Hematopoietic multipotent progenitor cell (in vitro differentiated cells): ENCODE data around the gene MRLN. TPM values are rescaled to one million over a fixed set of nuclear protein-coding genes. Genes with fewer than 3 reads are reported as not detected.
"Not testable (repeated sequence)": the region's sequence is repeated elsewhere in the genome, so short reads cannot be mapped to it uniquely, and the experiment has no call there.

Experiments used
- DNase-seq, 3 donors: peaks; one replicate each; pipeline ENCODE4 v3.0.0-alpha.2; 2011 to 2015; ENCODE audit warnings: low read depth in 2 of 3, low spot score in 2 of 3
- total RNA-seq: library from RNA; depleted of rRNA; stranded (reverse); fragments of >200 nt; gene quantifications from one replicate; pipeline ENCODE4 v1.2.3, GENCODE V29; 2012

The MRLN gene
- total RNA-seq, 1 donor, result not detected

GRCh38 chr10:59748834-59749233, 4.4 kb downstream of the MRLN start:
- DNase-seq, result no peak

- no peak for DNase-seq
Observed at GRCh38 chr10:59745163-59745650, 8.0 kb downstream of the MRLN start.

- not testable (repeated sequence) for DNase-seq
Observed at GRCh38 chr10:59744762-59745161, 8.5 kb downstream of the MRLN start.

GRCh38 chr10:59744156-59744555, 9.1 kb downstream of the MRLN start:
- not testable (repeated sequence) for DNase-seq

- DNase-seq, result no peak
Observed at GRCh38 chr10:59741583-59741982, 11.7 kb downstream of the MRLN start.

GRCh38 chr10:59741048-59741447, 12.2 kb downstream of the MRLN start:
- DNase-seq, result no peak

GRCh38 chr10:59736749-59737148, 16.5 kb downstream of the MRLN start:
- no peak for DNase-seq

GRCh38 chr10:59735296-59735695, 18.0 kb downstream of the MRLN start:
- DNase-seq, result no peak

- DNase-seq, result no peak
Observed at GRCh38 chr10:59734014-59734462, 19.2 kb downstream of the MRLN start.

- not testable (repeated sequence) for DNase-seq
Observed at GRCh38 chr10:59733321-59734013, 19.8 kb downstream of the MRLN start.

GRCh38 chr10:59732849-59733248, 20.4 kb downstream of the MRLN start:
- DNase-seq, result not testable (repeated sequence)

GRCh38 chr10:59729167-59729566, 24.1 kb downstream of the MRLN start:
- not testable (repeated sequence) for DNase-seq

GRCh38 chr10:59724098-59724938, 28.9 kb downstream of the MRLN start:
- no peak for DNase-seq

GRCh38 chr10:59720377-59720776, 32.9 kb downstream of the MRLN start:
- DNase-seq, result no peak

- no peak for DNase-seq
Observed at GRCh38 chr10:59719374-59719773, 33.9 kb downstream of the MRLN start.

- no peak for DNase-seq
Observed at GRCh38 chr10:59718257-59718656, 35.0 kb downstream of the MRLN start.

- no peak for DNase-seq
Observed at GRCh38 chr10:59713196-59713821, 39.9 kb downstream of the MRLN start.

- DNase-seq, result no peak
Observed at GRCh38 chr10:59711871-59712494, 41.3 kb downstream of the MRLN start.

GRCh38 chr10:59709395-59710125, 43.7 kb downstream of the MRLN start, which contains the start of gene SLC16A9:
Gene SLC16A9 (minus strand): TSS chr10:59709850. CDS start chr10:59684291, 25,559 bp downstream.
- DNase-seq, result peak in 2 of 3 donors; percentile 65 to 70

GRCh38 chr10:59708816-59709394, 44.4 kb downstream of the MRLN start:
- DNase-seq, result peak in 1 of 3 donors; percentile 20
